HG02884 (cell line): Measurements from ENCODE around the gene PARD3.

ENCODE experiments used
- ATAC-seq: cut with Tn5 transposase; IDR thresholded peaks from one replicate; pipeline ENCODE4 v1.9.1; 2021; ENCODE audit warnings: mild to moderate bottlenecking, moderate library complexity; ENCODE audit not compliant: unreplicated experiment

The PARD3 gene

GRCh38 chr10:34102893-34103506, 712.1 kb downstream of the PARD3 start:
- no peak for ATAC-seq

DNA sequence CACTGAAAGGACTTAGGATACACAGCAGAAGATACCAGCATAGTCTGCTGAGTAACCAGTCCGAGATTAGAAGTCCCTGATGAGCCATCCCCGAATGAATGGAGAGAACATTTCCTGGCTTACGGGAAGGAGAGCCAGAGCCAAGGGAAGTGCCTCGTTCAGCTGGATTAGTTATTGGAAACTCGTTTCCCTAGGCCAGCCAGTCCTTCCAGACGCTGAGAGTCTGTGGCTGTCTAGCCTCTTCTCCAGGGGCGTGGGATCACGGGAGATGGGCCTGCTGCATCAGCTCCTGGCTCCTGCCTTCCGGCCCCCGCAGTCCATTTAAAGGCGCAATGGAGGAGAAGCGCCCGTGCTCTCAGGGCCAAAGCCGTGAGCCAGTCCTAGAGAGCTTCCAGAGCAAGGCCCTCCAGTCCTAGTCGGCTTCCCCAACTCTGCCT, 712.8 kb downstream of the PARD3 start:
- ATAC-seq = no peak

- ATAC-seq = no peak
Observed at GRCh38 chr10:34101001-34101400, 714.1 kb downstream of the PARD3 start.

DNA sequence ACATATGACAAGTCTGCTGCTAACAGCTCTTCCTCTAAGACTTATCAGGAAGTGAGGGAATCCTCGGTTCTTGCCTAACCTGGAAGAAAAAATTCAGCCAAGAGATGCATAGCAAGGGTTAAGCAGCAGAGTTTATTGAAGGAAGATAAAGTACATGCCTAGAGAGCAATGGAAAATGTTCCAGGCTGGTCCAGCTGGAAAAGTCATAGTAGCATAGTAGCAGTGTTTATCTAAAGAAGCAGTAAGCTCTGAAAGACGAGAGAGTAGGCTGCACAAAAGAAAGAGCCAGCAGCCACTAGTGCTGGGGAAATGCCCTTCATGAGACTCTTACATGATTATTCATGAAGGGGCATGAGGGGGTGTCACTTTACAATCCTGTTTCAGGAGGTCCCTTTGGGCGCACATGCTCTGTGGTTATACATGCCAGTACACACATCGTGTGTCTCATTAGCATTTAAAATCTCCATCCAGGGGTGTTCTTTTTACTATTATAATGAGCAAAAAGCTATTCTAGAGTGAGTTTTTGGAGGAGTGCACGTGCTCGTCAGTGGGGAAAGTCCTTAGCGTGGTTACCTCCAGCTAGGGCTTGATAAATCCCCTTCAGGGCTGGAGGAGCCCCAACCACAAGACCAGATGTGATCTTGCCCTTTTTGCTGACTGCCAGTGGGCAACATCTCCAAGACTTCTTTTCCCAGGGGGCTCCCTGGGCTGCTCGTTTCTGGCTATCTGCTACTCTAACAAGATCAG, 716.1 kb downstream of the PARD3 start:
- no peak for ATAC-seq

DNA sequence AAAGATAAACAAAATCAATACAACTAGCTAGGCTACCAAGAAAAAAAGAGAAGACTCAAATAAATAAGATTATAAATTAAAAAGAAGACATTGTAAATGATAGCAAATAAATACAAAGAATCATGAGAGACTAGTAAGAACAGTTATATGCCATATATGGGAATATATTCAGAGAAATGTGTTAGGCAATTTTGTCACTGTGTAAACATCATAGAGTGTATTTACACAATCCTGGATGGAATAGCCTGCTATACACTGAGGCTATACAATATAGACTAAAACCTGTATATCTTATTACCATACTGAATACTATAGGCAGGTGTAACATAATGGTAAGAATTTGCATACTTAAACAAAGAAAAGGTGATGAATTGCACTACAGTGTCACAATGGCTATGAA, 717.4 kb downstream of the PARD3 start:
- no peak for ATAC-seq

DNA sequence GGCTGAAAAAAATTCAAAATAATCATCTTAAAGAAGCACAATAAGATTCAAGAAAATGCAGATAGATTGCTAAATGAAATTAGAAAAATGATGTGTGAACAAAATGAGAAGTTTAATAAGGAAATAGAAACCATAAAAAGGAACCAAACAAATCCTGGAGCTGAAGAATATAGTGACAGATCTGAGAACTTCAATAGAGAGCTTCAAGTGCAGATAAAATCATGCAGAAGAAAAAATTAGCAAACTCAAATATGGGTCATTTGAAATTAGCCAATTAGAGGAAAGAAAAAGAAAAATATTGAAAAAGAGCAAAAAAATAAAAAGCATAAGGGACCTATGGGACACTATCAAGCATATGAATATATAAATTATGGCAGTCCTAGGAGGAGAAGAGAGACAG, 720.1 kb downstream of the PARD3 start:
- no peak for ATAC-seq

GRCh38 chr10:34094146-34094696, 720.9 kb downstream of the PARD3 start:
- no peak for ATAC-seq

DNA sequence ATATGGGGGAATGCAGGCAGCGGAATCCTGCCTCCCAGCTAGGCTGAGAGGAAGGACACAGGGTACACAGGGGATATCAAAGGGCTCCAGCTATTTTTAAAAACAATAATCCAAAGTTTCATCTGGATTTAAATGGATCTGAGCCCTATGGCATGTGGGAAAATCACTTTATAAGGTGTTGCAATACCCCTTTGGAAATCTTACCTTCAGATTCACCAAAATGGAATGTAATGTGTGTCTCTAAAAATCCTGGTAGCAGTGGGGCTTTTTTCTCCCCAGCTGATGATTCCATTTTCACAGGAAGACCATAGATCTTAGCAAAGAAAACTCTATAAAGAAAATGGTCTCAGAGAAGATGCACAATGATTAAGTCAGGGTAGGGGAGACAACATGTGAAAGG, 722.2 kb downstream of the PARD3 start:
- ATAC-seq = no peak

DNA sequence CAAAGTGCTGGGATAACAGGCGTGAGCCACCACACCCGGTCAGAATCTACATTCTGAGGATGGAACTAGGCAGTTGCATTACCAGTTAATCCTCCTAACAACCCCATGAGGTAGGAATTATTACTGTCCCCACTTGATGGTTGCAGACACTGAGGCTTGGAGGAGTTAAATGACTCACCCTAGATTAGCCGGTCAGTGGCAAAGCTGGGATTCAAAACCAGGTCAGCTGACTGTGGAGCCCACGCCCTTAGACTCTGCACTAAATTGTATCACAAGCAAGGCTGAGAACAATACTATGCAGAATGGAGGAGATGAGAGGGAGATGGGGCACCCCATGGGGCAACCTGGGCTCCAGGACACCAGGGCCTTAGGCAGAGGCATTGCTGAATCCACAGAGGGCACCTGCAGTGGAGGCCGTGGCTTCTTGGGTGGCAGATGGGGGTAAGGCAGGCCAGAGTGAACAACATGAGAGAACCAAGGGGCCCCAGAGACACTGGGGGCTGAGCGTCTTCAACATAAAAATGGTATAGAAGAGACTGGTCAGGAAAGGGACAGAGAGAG, 723.4 kb downstream of the PARD3 start:
- no peak for ATAC-seq

DNA sequence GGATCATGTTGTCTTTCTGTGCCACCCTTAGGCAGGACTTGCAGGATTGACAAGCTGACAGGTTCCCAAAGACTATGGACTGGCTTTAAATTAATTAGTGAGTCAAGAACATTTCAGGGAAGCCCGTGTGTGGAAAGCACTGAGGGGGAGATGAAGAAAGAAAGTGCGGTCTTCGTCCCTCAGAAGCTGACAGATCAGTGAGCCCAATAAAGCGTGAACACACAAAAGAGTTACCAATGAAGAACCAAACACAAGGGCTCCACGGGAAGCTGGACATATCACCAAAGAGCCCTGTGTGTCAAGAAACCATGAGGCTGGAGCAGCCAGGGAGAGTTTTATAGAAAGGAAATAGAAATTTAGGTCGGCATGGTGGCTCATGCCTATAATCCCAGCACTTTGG, 725.8 kb downstream of the PARD3 start:
- ATAC-seq = no peak

DNA sequence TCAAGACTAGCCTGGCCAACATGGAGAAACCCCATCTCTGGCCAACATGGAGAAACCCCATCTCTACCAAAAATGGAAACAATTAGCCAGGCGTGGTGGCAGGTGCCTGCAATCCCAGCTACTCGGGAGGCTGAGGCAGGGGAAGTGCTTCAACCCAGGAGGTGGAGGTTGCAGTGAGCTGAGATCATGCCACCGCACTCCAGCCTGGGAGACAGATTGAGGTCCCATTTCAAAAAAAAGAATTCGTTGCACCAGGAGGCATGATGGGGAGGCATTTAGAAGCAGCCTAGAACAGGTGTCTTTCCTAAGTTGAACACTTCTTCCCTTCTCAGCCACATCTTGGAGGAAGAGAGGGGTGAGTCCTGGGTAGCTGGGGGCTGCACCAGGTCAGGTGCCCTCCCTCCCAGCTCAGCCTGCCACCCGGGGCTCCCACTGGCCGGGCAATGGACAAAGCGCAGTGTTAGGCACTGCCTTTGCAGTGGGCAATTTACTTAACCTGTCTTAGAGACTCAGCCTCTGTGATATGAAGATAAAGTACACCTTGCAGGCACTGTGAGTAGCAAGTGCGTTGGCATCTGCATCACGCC, 726.8 kb downstream of the PARD3 start:
- ATAC-seq = no peak

- no peak for ATAC-seq
Observed at GRCh38 chr10:34087095-34087418, 728.0 kb downstream of the PARD3 start.

GRCh38 chr10:34083567-34083966, 731.5 kb downstream of the PARD3 start:
- ATAC-seq = no peak

GRCh38 chr10:34081948-34082347, 733.1 kb downstream of the PARD3 start:
- no peak for ATAC-seq

- no peak for ATAC-seq
Observed at GRCh38 chr10:34081347-34081743, 733.8 kb downstream of the PARD3 start.

DNA sequence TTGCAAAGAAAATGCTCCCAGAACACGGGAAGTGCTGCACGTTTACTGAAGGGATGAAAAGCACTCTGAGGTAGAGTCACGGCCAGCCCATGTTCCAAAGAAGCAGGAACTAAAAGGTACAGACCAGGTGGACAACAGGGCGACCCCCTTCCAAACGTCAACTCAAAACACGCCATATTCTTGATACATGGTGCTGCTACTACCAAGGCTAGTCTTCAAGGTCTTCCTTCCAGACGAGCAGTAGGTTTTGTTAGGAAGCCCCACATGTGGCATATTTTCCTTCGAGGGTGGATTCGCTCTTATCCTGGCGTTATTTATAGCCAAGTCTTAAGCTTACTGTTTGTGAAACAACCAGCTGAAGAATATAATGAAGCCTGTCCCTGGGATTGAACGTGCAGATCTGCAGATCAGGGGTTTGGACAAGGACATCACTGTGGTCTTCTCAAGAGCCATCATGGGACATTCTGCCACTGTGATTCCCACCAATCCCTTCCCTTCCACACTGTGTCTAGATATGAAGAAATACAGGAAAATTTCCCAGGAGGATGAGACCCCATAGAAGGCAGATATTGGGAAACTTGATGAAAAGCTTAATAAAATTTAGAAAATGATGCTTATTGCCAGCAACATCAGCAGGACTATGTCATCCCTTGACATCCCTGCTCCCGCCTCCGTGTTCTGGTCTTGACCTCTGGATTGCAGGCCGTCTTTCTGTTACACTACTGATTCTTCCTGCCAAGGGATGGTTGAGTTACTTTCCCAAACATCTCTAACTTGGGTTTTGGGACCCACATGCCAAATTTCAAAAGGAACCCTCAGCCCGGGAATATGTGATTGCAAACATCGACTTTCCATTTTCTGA, 734.4 kb downstream of the PARD3 start:
- no peak for ATAC-seq

DNA sequence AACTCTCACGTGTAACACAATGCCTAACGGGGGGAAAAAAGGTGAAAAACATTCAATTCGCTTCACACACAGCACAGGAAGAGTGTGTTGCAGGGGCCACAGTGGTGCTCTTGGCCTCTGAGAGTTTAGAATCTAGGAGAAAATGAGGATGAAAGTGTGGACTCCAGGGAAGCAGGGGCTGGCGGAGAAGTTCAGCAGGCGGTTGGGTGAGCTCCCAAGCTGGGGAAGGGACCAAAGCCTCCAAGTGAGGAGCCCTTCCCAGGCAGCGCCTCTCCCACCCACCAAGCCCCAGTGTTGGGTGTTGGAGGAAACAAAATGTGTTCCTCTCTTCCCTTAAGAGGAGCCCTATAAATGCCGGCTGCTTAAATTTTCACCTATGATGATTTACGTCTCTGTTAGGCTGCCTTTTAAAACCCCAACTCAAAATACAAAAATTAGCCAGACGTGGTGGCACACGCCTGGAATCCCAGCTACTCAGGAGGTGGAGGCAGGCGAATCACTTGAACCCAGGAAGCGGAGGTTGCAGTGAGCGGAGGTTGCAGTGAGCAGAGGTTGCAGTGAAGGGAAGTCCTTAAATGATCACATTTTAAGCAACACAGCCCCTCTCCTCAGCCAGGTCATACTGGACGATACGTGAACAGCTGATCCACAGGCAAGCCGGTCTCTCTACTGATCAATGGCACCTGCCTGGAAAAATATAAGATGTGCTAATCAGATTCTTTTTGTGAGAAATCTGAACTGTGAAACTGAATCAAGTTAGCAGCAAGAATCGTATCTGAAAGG, 735.2 kb downstream of the PARD3 start:
- no peak for ATAC-seq

GRCh38 chr10:34078745-34079470, 736.2 kb downstream of the PARD3 start:
- no peak for ATAC-seq

- no peak for ATAC-seq
Observed at GRCh38 chr10:34078017-34078744, 736.9 kb downstream of the PARD3 start.
